ENCODE data around the gene USP2. TPM values are rescaled to one million over a fixed set of nuclear protein-coding genes. Genes with fewer than 3 reads are reported as not detected.
A peak's percentile ranks its signal among the peaks of the same experiment; 100 is the strongest.

Gene USP2
- total and polyA plus RNA-seq, 2 of the 4 experiments (the other 2 are of a cell fraction) = 0.18 to 0.79 TPM

- TF ChIP-seq CEBPB (IDR thresholded peaks at IDR 0.05; ENCODE audit: low read depth, low read length) (peak; percentile 82), BHLHE40 (IDR thresholded peaks at IDR 0.05; ENCODE audit: low read depth, low read length) (peak; percentile 53)
Measured at GRCh38 chr11:119361056-119361787, 20.3 kb downstream of the USP2 start (continued).

DNA sequence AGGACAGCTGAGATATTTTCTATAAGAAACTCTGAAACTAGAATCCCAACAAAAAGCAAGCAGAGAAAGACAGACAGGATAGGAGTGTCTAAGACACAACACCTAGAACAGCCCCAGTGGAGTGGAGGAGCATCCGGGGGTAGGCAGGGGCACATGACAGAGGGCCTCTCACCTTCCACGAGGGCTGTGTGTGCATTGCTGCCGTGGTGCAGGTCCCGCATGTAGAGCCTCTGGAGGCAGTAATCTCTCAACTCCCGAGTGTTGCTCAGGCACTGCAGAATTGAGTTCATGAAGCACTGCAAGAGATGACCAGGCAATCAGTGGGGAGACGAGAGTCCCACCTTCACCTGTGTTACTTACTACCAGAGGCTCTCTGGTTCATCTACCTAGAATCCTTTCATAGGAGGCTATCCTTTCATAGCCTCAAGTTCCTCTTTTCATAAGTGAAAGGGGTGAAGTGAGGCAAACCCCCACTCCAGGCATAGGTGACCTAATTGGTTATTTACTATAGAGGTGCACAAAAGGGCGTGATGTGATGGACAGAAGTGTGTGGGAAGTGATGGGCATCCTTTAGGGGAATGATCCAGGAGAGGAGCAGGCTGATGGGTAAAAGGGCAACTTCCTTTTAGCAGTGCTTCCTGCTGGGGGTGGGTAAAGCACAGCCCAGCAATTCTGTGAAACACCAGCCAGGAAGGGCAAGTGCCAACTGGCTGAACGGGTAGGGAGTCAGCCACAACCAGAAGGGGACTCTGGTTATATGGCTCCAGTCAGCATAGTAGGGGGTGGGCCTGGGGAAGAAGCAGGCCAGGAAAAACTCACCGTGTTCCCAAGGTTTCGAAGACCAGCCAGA is 21.9 kb downstream of the USP2 start:
- Histone ChIP-seq H3K14ac (replicated peaks; ENCODE audit: low read depth, low read length) (no peak overlapping the region), H3K4me3 (ENCODE audit: insufficient read depth, low read depth, low read length) (no peak overlapping the region), H3K27me3 (ENCODE audit: control insufficient read depth, insufficient read depth, low read length) (no peaks in the 10 kb centered on the region), H2BK20ac (ENCODE audit: low read depth, low read length) (no peak overlapping the region), H2BK5ac (ENCODE audit: low read depth, low read length, poor library complexity, severe bottlenecking) (no peak overlapping the region), H3K9me1 (ENCODE audit: insufficient read depth, low read length) (peaks cover 22% of the 10 kb centered on the region), H2BK120ac (ENCODE audit: low read depth, low read length) (no peak overlapping the region), H4K20me1 (ENCODE audit: insufficient read depth, low read length) (peaks cover 12% of the 10 kb centered on the region), H3K9me3 (ENCODE audit: control insufficient read depth, insufficient read depth, low read length) (no peaks in the 10 kb centered on the region), H3K23ac (ENCODE audit: low read depth, low read length) (no peak overlapping the region), H3K27ac (ENCODE audit: insufficient read depth, low read length) (no peak overlapping the region), H3K4me2 (ENCODE audit: low read depth, low read length) (no peak overlapping the region), H3K56ac (ENCODE audit: extremely low read depth, insufficient read depth, low read length) (no peak overlapping the region), H3K18ac (ENCODE audit: low read depth, low read length) (no peak overlapping the region), H2BK15ac (ENCODE audit: low read depth, low read length) (no peak overlapping the region), H4K5ac (ENCODE audit: low read depth, low read length) (no peak overlapping the region), H2AK9ac (replicated peaks; ENCODE audit: low read depth, low read length, poor library complexity) (no peak overlapping the region), H3K79me1 (ENCODE audit: low read depth in 1 of 2, low read length in 2 of 2) (peaks cover 0 to 3% of the 10 kb centered on the region in 2 experiments; a peak in 1 of 4 replicates), H4K91ac (ENCODE audit: insufficient read depth, low read depth, low read length) (no peak overlapping the region), H3K4me1 (ENCODE audit: control insufficient read depth, insufficient read depth, low read length) (peaks cover 18% of the 10 kb centered on the region), H2AK5ac (ENCODE audit: low read depth, low read length) (peak overlapping the region; percentile 48), H4K8ac (ENCODE audit: low read depth in 2 of 2, low read length in 2 of 2) (no peak overlapping the region), H3K9ac (ENCODE audit: low read depth, low read length) (no peak overlapping the region), H3K4ac (ENCODE audit: low read depth, low read length) (no peak overlapping the region), H2AFZ (replicated peaks; ENCODE audit: low read length, poor library complexity) (no peak overlapping the region), H3K36me3 (ENCODE audit: control insufficient read depth, insufficient read depth, low read length) (no peaks in the 10 kb centered on the region)
- intact Hi-C loops (cut with micrococcal nuclease) (loop anchor here (10.0 kb wide), 1 partner anchor 365 kb away; the partner anchor contains the start of gene NECTIN1), in situ Hi-C loops (cut with MboI; ENCODE audit: low sequenced_read_pairs) (loop anchor here (5.0 to 25.0 kb wide), 2 partner anchors 113 to 753 kb away; no protein-coding TSS in a partner anchor), dilution Hi-C loops (cut with HindIII; ENCODE audit: low sequenced_read_pairs, unreplicated experiment) (no loop called here)
- POLR2A ChIA-PET (ENCODE audit: unreplicated experiment) = no interaction called here
- no peak for ATAC-seq (ENCODE audit: low read depth)
- no TSS peak for BruUV-seq (replicated peaks)
- WGBS, 2 experiments (ENCODE audit: extremely low coverage in 2 of 2, insufficient read length in 1 of 2) = 94% methylated on average over 5 of the region's 10 CpGs; no CpG with 5 or more reads in 1 of the 2 experiments
- DNase-seq = no peak
- CTCF ChIA-PET = no interaction called here
- TF ChIP-seq, protein P1, sequence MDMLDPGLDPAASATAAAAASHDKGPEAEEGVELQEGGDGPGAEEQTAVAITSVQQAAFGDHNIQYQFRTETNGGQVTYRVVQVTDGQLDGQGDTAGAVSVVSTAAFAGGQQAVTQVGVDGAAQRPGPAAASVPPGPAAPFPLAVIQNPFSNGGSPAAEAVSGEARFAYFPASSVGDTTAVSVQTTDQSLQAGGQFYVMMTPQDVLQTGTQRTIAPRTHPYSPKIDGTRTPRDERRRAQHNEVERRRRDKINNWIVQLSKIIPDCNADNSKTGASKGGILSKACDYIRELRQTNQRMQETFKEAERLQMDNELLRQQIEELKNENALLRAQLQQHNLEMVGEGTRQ (IDR thresholded peaks at IDR 0.05; ENCODE audit: low read depth, low read length) = no peak
- TF ChIP-seq MXI1 (IDR thresholded peaks at IDR 0.05; ENCODE audit: borderline replicate concordance, low read depth, low read length) (no peak), MAZ (IDR thresholded peaks at IDR 0.05; ENCODE audit: borderline replicate concordance, low read depth, low read length) (no peak), FOS (IDR thresholded peaks at IDR 0.05; ENCODE audit: low read depth, low read length) (no peak), CEBPB (IDR thresholded peaks at IDR 0.05; ENCODE audit: low read depth, low read length) (no peak), POLR2A (IDR thresholded peaks at IDR 0.05; ENCODE audit: low read depth, low read length) (no peak), NFE2L2 (IDR thresholded peaks at IDR 0.05; ENCODE audit: low read depth, low read length) (no peak), BHLHE40 (IDR thresholded peaks at IDR 0.05; ENCODE audit: low read depth, low read length) (no peak), SMC3 (IDR thresholded peaks at IDR 0.05; ENCODE audit: low read depth, low read length) (no peak), MAFK (IDR thresholded peaks at IDR 0.05; ENCODE audit: low read depth, low read length) (no peak), RFX5 (IDR thresholded peaks at IDR 0.05; ENCODE audit: low read depth, low read length) (no peak)
- TF ChIP-seq, protein P2, sequence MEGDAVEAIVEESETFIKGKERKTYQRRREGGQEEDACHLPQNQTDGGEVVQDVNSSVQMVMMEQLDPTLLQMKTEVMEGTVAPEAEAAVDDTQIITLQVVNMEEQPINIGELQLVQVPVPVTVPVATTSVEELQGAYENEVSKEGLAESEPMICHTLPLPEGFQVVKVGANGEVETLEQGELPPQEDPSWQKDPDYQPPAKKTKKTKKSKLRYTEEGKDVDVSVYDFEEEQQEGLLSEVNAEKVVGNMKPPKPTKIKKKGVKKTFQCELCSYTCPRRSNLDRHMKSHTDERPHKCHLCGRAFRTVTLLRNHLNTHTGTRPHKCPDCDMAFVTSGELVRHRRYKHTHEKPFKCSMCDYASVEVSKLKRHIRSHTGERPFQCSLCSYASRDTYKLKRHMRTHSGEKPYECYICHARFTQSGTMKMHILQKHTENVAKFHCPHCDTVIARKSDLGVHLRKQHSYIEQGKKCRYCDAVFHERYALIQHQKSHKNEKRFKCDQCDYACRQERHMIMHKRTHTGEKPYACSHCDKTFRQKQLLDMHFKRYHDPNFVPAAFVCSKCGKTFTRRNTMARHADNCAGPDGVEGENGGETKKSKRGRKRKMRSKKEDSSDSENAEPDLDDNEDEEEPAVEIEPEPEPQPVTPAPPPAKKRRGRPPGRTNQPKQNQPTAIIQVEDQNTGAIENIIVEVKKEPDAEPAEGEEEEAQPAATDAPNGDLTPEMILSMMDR (conservative IDR thresholded peaks at IDR 0.05; ENCODE audit: low read depth, low read length) = no peak

Data from IMR-90 (cell line).